ENCODE data around the gene CYTH1.

DNA sequence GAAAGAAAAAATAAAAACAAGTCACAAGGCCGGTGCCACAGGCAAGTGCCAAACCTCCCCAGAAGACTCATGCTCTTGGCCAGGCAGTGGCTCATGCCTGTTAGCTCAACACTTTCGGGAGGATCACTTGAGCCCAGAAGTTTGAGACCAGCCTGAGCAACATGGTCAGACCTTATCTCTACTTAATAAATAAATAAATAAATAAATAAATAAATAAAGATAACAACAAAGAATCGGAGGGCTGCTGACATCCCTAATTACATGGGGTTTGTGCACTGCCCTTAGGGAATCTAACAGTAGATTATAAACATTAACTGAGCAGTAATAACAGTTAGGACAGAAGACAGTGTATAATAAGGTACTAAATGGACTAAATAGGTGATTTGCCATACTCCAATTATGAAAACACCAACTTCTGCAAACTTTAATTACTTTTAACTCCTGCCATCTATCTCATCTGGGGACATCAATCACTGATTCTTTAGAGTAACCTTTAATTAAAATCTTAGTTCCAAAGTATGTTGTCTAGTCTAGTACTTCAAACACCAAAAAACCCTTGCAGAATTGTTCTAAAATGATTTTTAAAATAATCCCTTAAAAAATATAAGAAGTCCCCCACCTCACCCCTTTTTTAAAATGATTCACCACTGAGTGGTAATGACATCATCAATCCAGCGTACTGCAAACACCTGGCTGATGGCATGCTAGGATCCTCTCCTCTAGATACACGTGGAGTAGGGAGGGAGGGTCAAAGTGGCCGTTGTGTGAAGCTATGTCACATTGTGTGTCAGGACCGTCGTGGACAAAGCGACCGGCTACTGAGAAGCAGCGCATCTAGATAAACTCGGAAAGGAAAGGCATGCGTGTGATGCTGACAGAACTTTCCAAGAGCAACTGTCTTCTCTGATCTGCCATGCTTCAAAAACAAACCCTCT is 28.5 kb downstream of the CYTH1 start:
- TF ChIP-seq, protein P1, sequence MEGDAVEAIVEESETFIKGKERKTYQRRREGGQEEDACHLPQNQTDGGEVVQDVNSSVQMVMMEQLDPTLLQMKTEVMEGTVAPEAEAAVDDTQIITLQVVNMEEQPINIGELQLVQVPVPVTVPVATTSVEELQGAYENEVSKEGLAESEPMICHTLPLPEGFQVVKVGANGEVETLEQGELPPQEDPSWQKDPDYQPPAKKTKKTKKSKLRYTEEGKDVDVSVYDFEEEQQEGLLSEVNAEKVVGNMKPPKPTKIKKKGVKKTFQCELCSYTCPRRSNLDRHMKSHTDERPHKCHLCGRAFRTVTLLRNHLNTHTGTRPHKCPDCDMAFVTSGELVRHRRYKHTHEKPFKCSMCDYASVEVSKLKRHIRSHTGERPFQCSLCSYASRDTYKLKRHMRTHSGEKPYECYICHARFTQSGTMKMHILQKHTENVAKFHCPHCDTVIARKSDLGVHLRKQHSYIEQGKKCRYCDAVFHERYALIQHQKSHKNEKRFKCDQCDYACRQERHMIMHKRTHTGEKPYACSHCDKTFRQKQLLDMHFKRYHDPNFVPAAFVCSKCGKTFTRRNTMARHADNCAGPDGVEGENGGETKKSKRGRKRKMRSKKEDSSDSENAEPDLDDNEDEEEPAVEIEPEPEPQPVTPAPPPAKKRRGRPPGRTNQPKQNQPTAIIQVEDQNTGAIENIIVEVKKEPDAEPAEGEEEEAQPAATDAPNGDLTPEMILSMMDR (IDR thresholded peaks at IDR 0.05): no peak
- TF ChIP-seq MAX (IDR thresholded peaks at IDR 0.05) (no peak), RARB (CRISPR knock-in tag; IDR thresholded peaks at IDR 0.05) (no peak), RCOR1 (IDR thresholded peaks at IDR 0.05; ENCODE audit: low read depth, low read length) (no peak), JUNB (IDR thresholded peaks at IDR 0.05) (no peak), POLR2A (IDR thresholded peaks at IDR 0.05; ENCODE audit: low read length) (no peak), RAD21 (conservative IDR thresholded peaks at IDR 0.05 in 1 of 2, IDR thresholded peaks at IDR 0.05 in 1 of 2) (no peak), HEYL (CRISPR knock-in tag; IDR thresholded peaks at IDR 0.05) (no peak), EP300 (IDR thresholded peaks at IDR 0.05) (no peak), HOXB5 (CRISPR knock-in tag; IDR thresholded peaks at IDR 0.05) (no peak), NPAS2 (CRISPR knock-in tag; IDR thresholded peaks at IDR 0.05; ENCODE audit: borderline replicate concordance) (no peak)
- TF ChIP-seq, protein P2, sequence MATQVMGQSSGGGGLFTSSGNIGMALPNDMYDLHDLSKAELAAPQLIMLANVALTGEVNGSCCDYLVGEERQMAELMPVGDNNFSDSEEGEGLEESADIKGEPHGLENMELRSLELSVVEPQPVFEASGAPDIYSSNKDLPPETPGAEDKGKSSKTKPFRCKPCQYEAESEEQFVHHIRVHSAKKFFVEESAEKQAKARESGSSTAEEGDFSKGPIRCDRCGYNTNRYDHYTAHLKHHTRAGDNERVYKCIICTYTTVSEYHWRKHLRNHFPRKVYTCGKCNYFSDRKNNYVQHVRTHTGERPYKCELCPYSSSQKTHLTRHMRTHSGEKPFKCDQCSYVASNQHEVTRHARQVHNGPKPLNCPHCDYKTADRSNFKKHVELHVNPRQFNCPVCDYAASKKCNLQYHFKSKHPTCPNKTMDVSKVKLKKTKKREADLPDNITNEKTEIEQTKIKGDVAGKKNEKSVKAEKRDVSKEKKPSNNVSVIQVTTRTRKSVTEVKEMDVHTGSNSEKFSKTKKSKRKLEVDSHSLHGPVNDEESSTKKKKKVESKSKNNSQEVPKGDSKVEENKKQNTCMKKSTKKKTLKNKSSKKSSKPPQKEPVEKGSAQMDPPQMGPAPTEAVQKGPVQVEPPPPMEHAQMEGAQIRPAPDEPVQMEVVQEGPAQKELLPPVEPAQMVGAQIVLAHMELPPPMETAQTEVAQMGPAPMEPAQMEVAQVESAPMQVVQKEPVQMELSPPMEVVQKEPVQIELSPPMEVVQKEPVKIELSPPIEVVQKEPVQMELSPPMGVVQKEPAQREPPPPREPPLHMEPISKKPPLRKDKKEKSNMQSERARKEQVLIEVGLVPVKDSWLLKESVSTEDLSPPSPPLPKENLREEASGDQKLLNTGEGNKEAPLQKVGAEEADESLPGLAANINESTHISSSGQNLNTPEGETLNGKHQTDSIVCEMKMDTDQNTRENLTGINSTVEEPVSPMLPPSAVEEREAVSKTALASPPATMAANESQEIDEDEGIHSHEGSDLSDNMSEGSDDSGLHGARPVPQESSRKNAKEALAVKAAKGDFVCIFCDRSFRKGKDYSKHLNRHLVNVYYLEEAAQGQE (IDR thresholded peaks at IDR 0.05): no peak
